ENCODE data around the gene SYT13.

SYT13 gene

GRCh38 chr11:45245218-45246045, 40.7 kb downstream of the SYT13 start:
- no peak for DNase-seq

GRCh38 chr11:45243967-45244366, 42.2 kb downstream of the SYT13 start:
- DNase-seq = no peak

- no peak for DNase-seq
These were observed 46.4 kb downstream of the SYT13 start for GRCh38 chr11:45239733-45240132.

GRCh38 chr11:45238724-45239123, 47.4 kb downstream of the SYT13 start:
- DNase-seq = no peak

- DNase-seq = no peak
These were observed 48.3 kb downstream of the SYT13 start for GRCh38 chr11:45237711-45238315.

- DNase-seq = no peak
These were observed 51.7 kb downstream of the SYT13 start for GRCh38 chr11:45234306-45235006.

GRCh38 chr11:45233804-45234170, 52.4 kb downstream of the SYT13 start:
- no peak for DNase-seq

GRCh38 chr11:45233121-45233803, 52.9 kb downstream of the SYT13 start:
- peak; percentile 69 for DNase-seq

GRCh38 chr11:45232341-45233080, 53.6 kb downstream of the SYT13 start:
- no peak for DNase-seq

- DNase-seq = no peak
These were observed 56.6 kb downstream of the SYT13 start for GRCh38 chr11:45229401-45230020.

- no peak for DNase-seq
These were observed 58.3 kb downstream of the SYT13 start for GRCh38 chr11:45227836-45228235.

- DNase-seq = no peak
These were observed 59.2 kb downstream of the SYT13 start for GRCh38 chr11:45226901-45227300.

- no peak for DNase-seq
These were observed 59.9 kb downstream of the SYT13 start for GRCh38 chr11:45225961-45226871.

- DNase-seq = no peak
These were observed 60.9 kb downstream of the SYT13 start for GRCh38 chr11:45225277-45225676.

GRCh38 chr11:45224766-45225165, 61.4 kb downstream of the SYT13 start:
- no peak for DNase-seq

GRCh38 chr11:45223496-45223895, 62.6 kb downstream of the SYT13 start:
- DNase-seq = no peak

GRCh38 chr11:45219411-45219810, 66.7 kb downstream of the SYT13 start:
- DNase-seq = no peak

GRCh38 chr11:45218705-45219104, 67.4 kb downstream of the SYT13 start:
- no peak for DNase-seq

- DNase-seq = no peak
These were observed 68.2 kb downstream of the SYT13 start for GRCh38 chr11:45217991-45218390.

- no peak for DNase-seq
These were observed 69.2 kb downstream of the SYT13 start for GRCh38 chr11:45216901-45217300.

GRCh38 chr11:45216031-45216430, 70.1 kb downstream of the SYT13 start:
- DNase-seq = no peak
